ENCODE measurements around the gene OSBPL2. TPM values are rescaled to one million over a fixed set of nuclear protein-coding genes. Genes with fewer than 3 reads are reported as not detected.

The OSBPL2 gene
- total RNA-seq, 2 experiments from 2014 or later: 17.2 to 40.0 TPM

DNA sequence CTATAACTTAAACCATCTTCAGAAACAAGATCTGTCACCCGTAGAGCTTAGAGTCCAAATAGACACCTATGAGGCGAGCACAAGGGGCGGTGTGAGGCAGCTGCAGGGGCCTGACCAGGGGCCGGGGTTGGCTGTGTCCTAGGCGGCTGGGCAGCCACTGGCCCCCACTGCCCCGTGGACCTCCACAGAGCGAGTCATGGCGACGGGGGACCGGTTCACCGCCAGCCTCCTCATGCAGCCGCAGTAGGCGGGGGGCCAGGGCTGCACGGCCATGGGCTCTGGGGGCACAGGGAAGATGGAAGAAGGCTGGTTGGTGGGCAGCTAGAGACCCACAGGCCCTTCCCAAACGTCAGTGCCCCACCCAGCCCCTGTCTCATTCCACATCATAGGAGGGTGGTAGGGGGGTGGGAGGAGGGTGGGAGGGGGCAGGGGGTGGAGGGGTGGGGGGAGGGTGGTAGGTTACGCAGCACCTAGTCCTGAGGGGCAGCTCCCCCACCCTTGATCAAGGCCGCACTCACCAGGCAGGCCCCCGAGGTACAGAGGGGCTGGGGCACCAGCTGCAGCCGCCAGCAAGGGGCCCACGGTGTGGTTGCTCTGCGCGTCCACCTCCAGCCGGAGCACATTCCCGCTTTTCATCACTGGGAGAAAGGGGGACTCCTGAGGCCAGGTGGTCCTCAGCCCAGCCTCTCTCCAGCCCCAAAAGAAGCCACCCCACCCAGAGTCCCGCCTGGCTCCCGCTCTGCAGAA, 71.0 kb downstream of the OSBPL2 start:
- Histone ChIP-seq H3K36me3 (ENCODE audit: insufficient read depth, low read length) (peaks cover 71% of the 10 kb centered on the region), H3K4me3 (ENCODE audit: low read depth, low read length, poor library complexity, severe bottlenecking) (no peak overlapping the region), H3K4me1 (ENCODE audit: insufficient read depth, low read length, poor library complexity, severe bottlenecking) (peaks cover 11% of the 10 kb centered on the region), H4K20me1 (ENCODE audit: insufficient read depth, low read length) (peaks cover 5% of the 10 kb centered on the region; the same call in 1 of the 2 replicates), H3K79me2 (ENCODE audit: insufficient read depth, low read depth, low read length) (peaks cover 17% of the 10 kb centered on the region), H2AFZ (ENCODE audit: low read length) (no peak overlapping the region), H3K9me3 (ENCODE audit: low read length) (no peaks in the 10 kb centered on the region), H3K27ac (ENCODE audit: low read depth, low read length, poor library complexity, severe bottlenecking) (no peak overlapping the region), H3K9me2 (ENCODE audit: insufficient read depth, low read length) (no peaks in the 10 kb centered on the region), H3K4me2 (ENCODE audit: low read length) (no peak overlapping the region)
- ChIA-PET POLR2A (interaction anchor here (0.8 kb wide), 1 partner anchor 30 kb away, joined by 4 read pairs; no protein-coding TSS in a partner anchor), CTCF (ENCODE audit: unreplicated experiment) (no interaction called here)
- BruUV-seq (replicated peaks): TSS peak; percentile 66
- TF ChIP-seq CTCF (conservative IDR thresholded peaks at IDR 0.05; ENCODE audit: low read length): no peak
- no peak for TF ChIP-seq EZH2phosphoT487 (IDR thresholded peaks at IDR 0.05; ENCODE audit: borderline replicate concordance, low read depth, low read length)
- intact Hi-C loops (cut with micrococcal nuclease; ENCODE audit: unreplicated experiment): no loop called here
- DNase-seq (ENCODE audit: low spot score): no peak

DNA sequence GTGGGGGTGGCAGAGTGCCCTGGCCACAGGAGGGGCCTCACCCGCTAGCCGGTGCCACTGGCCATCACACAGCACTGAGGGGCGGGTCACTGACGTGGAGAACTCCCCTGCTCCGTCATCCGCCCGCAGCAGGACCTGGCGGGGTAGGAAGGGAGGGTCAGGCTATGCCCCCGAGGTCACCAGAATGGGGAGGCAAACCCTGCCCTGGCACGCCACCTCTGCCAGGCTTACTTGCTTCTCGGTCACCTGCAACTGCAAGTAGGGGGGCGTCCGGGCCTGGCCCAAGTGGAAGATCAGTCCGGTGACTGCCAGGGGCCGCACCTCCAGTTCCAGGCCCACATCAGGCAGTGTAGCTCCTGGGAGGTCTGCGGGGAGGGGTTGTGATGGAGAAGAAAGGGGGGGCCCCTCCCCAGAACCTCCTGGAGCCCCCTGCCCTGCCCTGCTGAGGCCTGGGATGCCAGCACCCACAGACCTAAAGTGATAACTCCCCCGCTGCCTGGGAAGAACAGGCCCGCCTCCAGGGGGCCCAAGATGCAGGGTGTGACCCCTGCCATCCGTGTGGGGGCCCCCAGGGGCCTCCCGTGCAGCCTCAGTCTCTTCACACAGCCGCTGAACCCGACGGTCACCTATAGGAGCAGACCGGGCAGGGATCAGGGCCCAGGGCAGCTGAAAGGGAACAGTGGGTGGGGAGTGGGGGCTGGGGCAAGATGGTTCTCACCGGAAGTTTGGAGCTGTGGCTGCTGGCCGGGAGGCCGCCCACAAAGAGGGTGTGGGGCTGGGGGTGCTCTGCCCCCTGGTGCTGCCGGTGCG, 71.8 kb downstream of the OSBPL2 start:
- H3K4me3 ChIP-seq (ENCODE audit: low read depth, low read length, poor library complexity, severe bottlenecking): no peak overlapping the region
- intact Hi-C loops (cut with micrococcal nuclease; ENCODE audit: unreplicated experiment): no loop called here
- ChIA-PET POLR2A (interaction anchor here (0.8 kb wide), 1 partner anchor 29 kb away, joined by 4 read pairs; no protein-coding TSS in a partner anchor), CTCF (ENCODE audit: unreplicated experiment) (no interaction called here)
- no peak overlapping the region for H2AFZ ChIP-seq (ENCODE audit: low read length)
- TF ChIP-seq EZH2phosphoT487 (IDR thresholded peaks at IDR 0.05; ENCODE audit: borderline replicate concordance, low read depth, low read length) (no peak), CTCF (conservative IDR thresholded peaks at IDR 0.05; ENCODE audit: low read length) (0 out of 2 replicates have a peak, but pooled peaks have one; percentile 23)
- H3K27ac ChIP-seq (ENCODE audit: low read depth, low read length, poor library complexity, severe bottlenecking): no peak overlapping the region
- H3K4me2 ChIP-seq (ENCODE audit: low read length): no peak overlapping the region
- no peaks in the 10 kb centered on the region for H4K20me1 ChIP-seq (ENCODE audit: insufficient read depth, low read length)
- H3K36me3 ChIP-seq (ENCODE audit: insufficient read depth, low read length): peaks cover 63% of the 10 kb centered on the region
- H3K79me2 ChIP-seq (ENCODE audit: insufficient read depth, low read depth, low read length): peaks cover 10% of the 10 kb centered on the region
- BruUV-seq (replicated peaks): no TSS peak
- no peak for DNase-seq (ENCODE audit: low spot score)
- no peaks in the 10 kb centered on the region for H3K9me3 ChIP-seq (ENCODE audit: low read length)
- H3K4me1 ChIP-seq (ENCODE audit: insufficient read depth, low read length, poor library complexity, severe bottlenecking): peaks cover 3% of the 10 kb centered on the region
- H3K9me2 ChIP-seq (ENCODE audit: insufficient read depth, low read length): no peaks in the 10 kb centered on the region

Measured in OCI-LY7 (cell line).